ENCODE results near the gene CARD14. TPM values are rescaled to one million over a fixed set of nuclear protein-coding genes. Genes with fewer than 3 reads are reported as not detected.
"Not testable (repeated sequence)": the region's sequence is repeated elsewhere in the genome, so short reads cannot be mapped to it uniquely, and the experiment has no call there.

The CARD14 gene
- total RNA-seq, 1 donor from 2014 or later = 1.7 TPM

- no peaks in the 10 kb centered on the region for H3K36me3 Mint-ChIP-seq (ENCODE audit: low read depth)
- no peaks in the 10 kb centered on the region for H3K9me3 Mint-ChIP-seq
- peak; percentile 55 for TF ChIP-seq CTCF (conservative IDR thresholded peaks at IDR 0.05)
- no peak overlapping the region for H3K4me3 Mint-ChIP-seq
- no peaks in the 10 kb centered on the region for H3K27me3 Mint-ChIP-seq (ENCODE audit: low read depth)
- peak; percentile 38 for DNase-seq (ENCODE audit: low read depth, low spot score)
- H3K4me1 Mint-ChIP-seq = peaks cover under 1% of the 10 kb centered on the region
- H3K27ac Mint-ChIP-seq (ENCODE audit: unreplicated experiment) = no peak overlapping the region
Measured at GRCh38 chr17:80252871-80253270, 83.0 kb downstream of the CARD14 start.

DNA sequence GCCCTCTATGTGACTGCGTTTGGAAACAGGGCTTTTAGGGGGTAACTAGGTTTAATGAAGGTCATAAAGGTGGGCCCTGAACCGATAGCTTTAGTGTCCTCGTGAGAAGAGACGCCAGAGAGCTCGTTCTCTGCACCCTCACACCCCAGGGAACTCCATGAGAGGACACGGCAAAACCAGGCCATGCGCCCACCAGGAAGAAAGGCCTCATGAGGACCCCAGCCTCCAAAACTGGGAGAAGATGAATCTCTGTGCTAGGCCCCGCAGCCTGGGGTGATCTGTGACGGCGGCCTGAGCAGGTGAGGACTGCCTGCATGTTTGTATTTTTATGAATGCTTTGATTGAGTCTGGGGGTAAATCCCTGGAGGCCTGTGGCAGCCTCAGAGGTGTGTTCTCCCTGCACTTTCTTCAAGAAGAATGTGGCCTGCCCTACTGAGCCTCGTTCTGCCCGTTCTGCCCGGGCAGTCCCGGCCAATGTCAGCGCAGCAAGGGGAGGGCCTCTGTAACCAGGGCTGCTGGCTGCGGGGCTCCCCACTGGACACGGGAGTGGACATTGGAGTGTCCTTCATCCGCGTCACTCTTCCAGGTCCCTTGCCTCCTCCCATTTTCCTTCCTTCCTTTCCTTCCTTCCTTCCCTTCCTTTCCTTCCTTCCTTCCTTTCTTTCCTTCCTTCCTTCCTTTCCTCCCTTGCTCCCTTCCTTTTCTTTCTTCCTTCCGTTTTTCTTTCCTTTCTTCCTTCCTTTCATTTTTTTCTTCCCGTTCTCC is 84.0 kb downstream of the CARD14 start:
- H3K9me3 Mint-ChIP-seq = no peaks in the 10 kb centered on the region
- no peak for DNase-seq (ENCODE audit: low read depth, low spot score)
- peak overlapping the region; percentile 6 for H3K27ac Mint-ChIP-seq (ENCODE audit: unreplicated experiment)
- H3K4me3 Mint-ChIP-seq = no peak overlapping the region
- H3K4me1 Mint-ChIP-seq = peaks cover 10% of the 10 kb centered on the region
- H3K27me3 Mint-ChIP-seq (ENCODE audit: low read depth) = peaks cover 4% of the 10 kb centered on the region
- no peaks in the 10 kb centered on the region for H3K36me3 Mint-ChIP-seq (ENCODE audit: low read depth)
- TF ChIP-seq CTCF (conservative IDR thresholded peaks at IDR 0.05) = no peak

DNA sequence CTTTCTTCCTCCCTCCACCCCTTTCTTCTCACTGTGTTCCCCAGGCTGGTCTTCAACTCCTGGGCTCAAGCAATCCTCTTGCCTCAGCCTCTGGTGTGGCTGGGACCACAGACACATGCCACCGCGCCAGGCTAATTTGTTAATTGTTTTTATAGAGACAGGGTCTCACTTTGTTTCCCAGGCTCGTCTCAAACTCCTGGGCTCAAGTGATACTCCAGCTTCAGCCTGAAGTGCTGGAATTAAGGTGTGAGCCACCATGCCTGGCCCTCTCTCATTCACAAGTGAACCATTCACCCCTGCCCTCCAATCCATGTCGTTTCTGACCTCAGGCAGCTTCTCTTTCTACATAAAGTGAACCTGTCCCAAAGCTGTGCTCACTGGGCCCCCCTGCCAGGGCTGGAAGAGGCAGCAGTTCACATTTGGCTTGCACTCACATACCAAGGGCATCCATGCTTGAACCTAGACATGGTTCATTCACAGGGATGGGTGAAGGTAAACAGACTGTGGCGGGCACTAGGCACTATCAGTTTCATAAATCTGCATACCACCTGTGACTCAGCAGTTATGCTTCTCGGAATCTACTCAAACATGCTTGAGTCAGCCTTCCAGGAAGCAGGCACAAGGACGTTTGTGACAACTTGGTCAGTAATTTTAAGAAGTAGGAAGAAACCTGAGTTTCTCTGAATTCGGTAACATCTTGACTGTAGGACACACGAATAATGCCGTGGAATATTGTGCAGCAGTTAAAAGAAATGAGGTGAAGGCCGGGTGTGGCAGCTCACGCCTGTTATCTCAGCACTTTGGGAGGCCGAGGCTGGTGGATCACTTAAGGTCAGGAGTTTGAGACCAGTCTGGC is 84.8 kb downstream of the CARD14 start:
- H3K9me3 Mint-ChIP-seq = no peaks in the 10 kb centered on the region
- peaks cover 4% of the 10 kb centered on the region for H3K27me3 Mint-ChIP-seq (ENCODE audit: low read depth)
- no peak for TF ChIP-seq CTCF (conservative IDR thresholded peaks at IDR 0.05)
- no peak overlapping the region for H3K27ac Mint-ChIP-seq (ENCODE audit: unreplicated experiment)
- no peaks in the 10 kb centered on the region for H3K36me3 Mint-ChIP-seq (ENCODE audit: low read depth)
- no peak for DNase-seq (ENCODE audit: low read depth, low spot score)
- no peak overlapping the region for H3K4me3 Mint-ChIP-seq
- H3K4me1 Mint-ChIP-seq = peaks cover 12% of the 10 kb centered on the region

DNA sequence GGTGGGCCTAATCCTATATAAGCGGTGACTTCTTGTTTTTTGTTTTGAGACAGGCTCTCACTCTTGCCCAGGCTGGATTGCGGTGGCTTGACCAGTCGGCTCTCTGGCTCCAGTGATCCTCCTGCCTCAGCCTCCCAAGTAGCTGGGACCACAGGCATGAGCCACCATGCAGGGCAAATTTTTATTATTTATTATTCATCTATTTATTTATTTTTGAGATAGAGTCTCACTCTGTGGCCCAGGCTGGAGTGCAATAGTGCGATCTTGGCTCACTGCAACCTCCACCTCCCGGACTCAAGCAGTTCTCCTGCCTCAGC is 86.2 kb downstream of the CARD14 start:
- Mint-ChIP-seq H3K36me3 (ENCODE audit: low read depth) (no peaks in the 10 kb centered on the region), H3K4me1 (peaks cover 15% of the 10 kb centered on the region), H3K4me3 (no peak overlapping the region), H3K27me3 (ENCODE audit: low read depth) (peaks cover 4% of the 10 kb centered on the region), H3K9me3 (no peaks in the 10 kb centered on the region), H3K27ac (ENCODE audit: unreplicated experiment) (no peak overlapping the region)
- TF ChIP-seq CTCF (conservative IDR thresholded peaks at IDR 0.05) = no peak
- no peak for DNase-seq (ENCODE audit: low read depth, low spot score)

DNA sequence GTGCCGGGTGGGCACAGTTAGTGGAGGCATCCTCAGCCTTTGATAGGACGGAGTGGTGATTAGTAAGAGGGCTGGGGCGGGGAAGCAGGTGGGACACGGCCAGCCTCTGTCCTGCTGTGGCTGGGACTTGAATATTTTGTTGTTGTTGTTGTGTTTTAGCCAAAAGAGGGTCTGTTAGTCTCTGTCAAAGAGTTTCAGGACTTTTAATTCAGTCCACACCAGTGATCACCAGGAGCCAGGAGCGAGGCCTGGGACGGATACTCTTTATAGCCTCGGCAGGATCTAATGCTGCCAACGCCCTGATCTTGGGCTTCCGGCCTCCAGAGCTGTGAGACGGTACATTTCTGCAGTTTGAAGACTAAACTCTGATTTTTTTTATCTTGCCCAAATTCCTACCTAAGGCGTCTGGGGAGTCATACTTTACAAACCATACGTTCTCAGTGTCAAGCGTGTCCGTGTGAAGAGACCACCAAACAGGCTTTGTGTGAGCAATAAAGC is 87.9 kb downstream of the CARD14 start:
- H3K4me1 Mint-ChIP-seq = peaks cover 28% of the 10 kb centered on the region
- peak overlapping the region; percentile 88 for H3K4me3 Mint-ChIP-seq
- no peak for DNase-seq (ENCODE audit: low read depth, low spot score)
- H3K27me3 Mint-ChIP-seq (ENCODE audit: low read depth) = peaks cover 8% of the 10 kb centered on the region
- no peaks in the 10 kb centered on the region for H3K9me3 Mint-ChIP-seq
- H3K36me3 Mint-ChIP-seq (ENCODE audit: low read depth) = no peaks in the 10 kb centered on the region
- H3K27ac Mint-ChIP-seq (ENCODE audit: unreplicated experiment) = peak overlapping the region; percentile 43
- no peak for TF ChIP-seq CTCF (conservative IDR thresholded peaks at IDR 0.05)

DNA sequence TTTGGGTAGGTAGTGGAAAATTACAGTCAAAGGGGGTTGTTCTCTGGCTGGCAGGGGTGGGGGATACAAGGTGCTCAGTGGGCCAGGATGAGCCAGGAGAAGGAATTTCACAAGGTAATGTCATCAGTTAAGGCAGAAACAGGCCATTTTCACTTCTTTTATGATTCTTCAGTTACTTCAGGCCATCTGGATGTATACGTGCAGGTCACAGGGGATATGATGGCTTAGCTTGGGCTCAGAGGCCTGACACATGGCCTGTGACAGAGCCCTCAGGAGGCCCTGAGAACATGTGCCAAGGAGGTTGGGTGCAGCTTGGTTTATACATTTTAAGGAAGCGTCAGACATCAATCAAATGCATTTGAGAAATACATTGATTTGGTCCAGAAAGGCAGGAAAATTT is 88.5 kb downstream of the CARD14 start:
- not testable (repeated sequence) for DNase-seq (ENCODE audit: low read depth, low spot score); H3K27me3 Mint-ChIP-seq (ENCODE audit: low read depth); H3K9me3 Mint-ChIP-seq; H3K36me3 Mint-ChIP-seq (ENCODE audit: low read depth); H3K27ac Mint-ChIP-seq (ENCODE audit: unreplicated experiment)
- Mint-ChIP-seq H3K4me3 (peak overlapping the region; percentile 88), H3K4me1 (peaks cover 28% of the 10 kb centered on the region)
